Transverse colon (tissue), 4 donors: ENCODE results near the gene AGPAT4. TPM values are rescaled to one million over a fixed set of nuclear protein-coding genes. Genes with fewer than 3 reads are reported as not detected.

Source experiments
- DNase-seq: peaks from one replicate; pipeline ENCODE4 v3.0.0-alpha.2; 2019
- H3K27ac ChIP-seq, 4 donors: fragments of 200-600 bp; sonication (generic); 2 replicates each; pipeline ENCODE4 v1.5.1; 2016 to 2018; ENCODE audit warnings: inconsistent platforms in 4 of 4
- H3K27me3 ChIP-seq: fragments of 200-600 bp; sonication (generic); 2 replicates; pipeline ENCODE4 v1.5.1; 2017; ENCODE audit warnings: inconsistent platforms
- H3K36me3 ChIP-seq, 4 donors: fragments of 200-600 bp; sonication (generic); 2 replicates each; pipeline ENCODE4 v1.5.1; 2017 to 2019; ENCODE audit warnings: inconsistent platforms in 4 of 4
- H3K4me1 ChIP-seq, 4 donors: fragments of 200-600 bp; sonication (generic); 2 replicates each; pipeline ENCODE4 v1.5.1; 2017 to 2020; ENCODE audit warnings: inconsistent platforms in 4 of 4
- H3K4me3 ChIP-seq, 4 donors: fragments of 200-600 bp; sonication (generic); 1 replicate in 1 of 4; 2 replicates in 3 of 4; pipeline versions ENCODE4 v1.5.1 to v1.6.1; 2017 to 2019; ENCODE audit warnings: inconsistent platforms in 4 of 4
- H3K9me3 ChIP-seq, 2 donors: fragments of 200-600 bp; sonication (generic); 2 replicates each; pipeline ENCODE4 v1.5.1; 2017 to 2019; ENCODE audit warnings: inconsistent platforms in 2 of 2
- EP300 ChIP-seq: sonication (generic); formaldehyde crosslinking; IDR thresholded peaks from one replicate; pipeline ENCODE4 v1.6.1; 2017; ENCODE audit warnings: antibody characterized with exemption, low read depth
- POLR2A ChIP-seq: fragments of 450-650 bp; IDR thresholded peaks from one replicate; pipeline ENCODE4 v1.6.1; 2016; ENCODE audit warnings: antibody characterized with exemption, mild to moderate bottlenecking, moderate library complexity
- POLR2AphosphoS5 ChIP-seq, 3 donors: sonication (generic); formaldehyde crosslinking; IDR thresholded peaks; one replicate each; pipeline ENCODE4 v1.6.1; 2016; ENCODE audit warnings: antibody characterized with exemption in 3 of 3
- WGBS, 2 donors: methylation state at CpG; one replicate each; pipeline ENCODE4 v1.1.5; 2018; ENCODE audit warnings: low coverage in 1 of 2; 5-methylcytosine and 5-hydroxymethylcytosine counted together
- in situ Hi-C, 4 donors: fragments of 200-750 bp; cut with MboI; loops; one replicate each; pipeline versions ENCODE4 v1.15.0 to v1.15.1; 2017; ENCODE audit warnings: low sequenced_read_pairs in 3 of 4, low pct_ligation_motif_present in 1 of 4, low pct_unique_long_range_greater_than_20kb in 1 of 4
- intact Hi-C: fragments of 100-400 bp; cut with DNase I; formaldehyde crosslinking; loops from one replicate; pipeline ENCODE4 v1.15.1; 2023; ENCODE audit warnings: low total_unique reads
- total RNA-seq, 4 donors: library from RNA; depleted of rRNA; stranded (reverse); fragments of >200 nt; gene quantifications; one replicate each; pipeline ENCODE4 v1.1.0, GENCODE V29; 2016
- TF ChIP-seq, protein P1 (sequence below), 5 experiments: fragments of 200-600 bp in 3 of 5; fragments of 450-650 bp in 2 of 5; sonication (generic) in 3 of 5; IDR thresholded peaks; 1 replicate in 2 of 5; 2 replicates in 3 of 5; pipeline ENCODE4 v1.5.1; 2016 to 2017; ENCODE audit warnings: antibody characterized with exemption in 5 of 5, inconsistent platforms in 3 of 5, mild to moderate bottlenecking in 2 of 5, moderate library complexity in 1 of 5

AGPAT4 gene
- total RNA-seq, 4 donors from 2014 or later = 2.2 to 6.4 (median 4.4) TPM

GRCh38 chr6:161151660-161152526, 122.0 kb downstream of the AGPAT4 start:
- TF ChIP-seq, protein P1, sequence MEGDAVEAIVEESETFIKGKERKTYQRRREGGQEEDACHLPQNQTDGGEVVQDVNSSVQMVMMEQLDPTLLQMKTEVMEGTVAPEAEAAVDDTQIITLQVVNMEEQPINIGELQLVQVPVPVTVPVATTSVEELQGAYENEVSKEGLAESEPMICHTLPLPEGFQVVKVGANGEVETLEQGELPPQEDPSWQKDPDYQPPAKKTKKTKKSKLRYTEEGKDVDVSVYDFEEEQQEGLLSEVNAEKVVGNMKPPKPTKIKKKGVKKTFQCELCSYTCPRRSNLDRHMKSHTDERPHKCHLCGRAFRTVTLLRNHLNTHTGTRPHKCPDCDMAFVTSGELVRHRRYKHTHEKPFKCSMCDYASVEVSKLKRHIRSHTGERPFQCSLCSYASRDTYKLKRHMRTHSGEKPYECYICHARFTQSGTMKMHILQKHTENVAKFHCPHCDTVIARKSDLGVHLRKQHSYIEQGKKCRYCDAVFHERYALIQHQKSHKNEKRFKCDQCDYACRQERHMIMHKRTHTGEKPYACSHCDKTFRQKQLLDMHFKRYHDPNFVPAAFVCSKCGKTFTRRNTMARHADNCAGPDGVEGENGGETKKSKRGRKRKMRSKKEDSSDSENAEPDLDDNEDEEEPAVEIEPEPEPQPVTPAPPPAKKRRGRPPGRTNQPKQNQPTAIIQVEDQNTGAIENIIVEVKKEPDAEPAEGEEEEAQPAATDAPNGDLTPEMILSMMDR (IDR thresholded peaks at IDR 0.05) = no peak
- TF ChIP-seq POLR2A = no peak
- TF ChIP-seq POLR2AphosphoS5 (IDR thresholded peaks at IDR 0.05) = no peak
- TF ChIP-seq EP300 = no peak
- WGBS, 2 donors = 93 to 100% methylated on average over 1 to 19 of the region's 19 CpGs

GRCh38 chr6:161151059-161151645, 122.7 kb downstream of the AGPAT4 start:
- TF ChIP-seq EP300 (no peak), POLR2A (no peak), POLR2AphosphoS5 (IDR thresholded peaks at IDR 0.05) (no peak)
- TF ChIP-seq, protein P1 (IDR thresholded peaks at IDR 0.05) = no peak
- Histone ChIP-seq H3K4me3 (no peak overlapping the region), H3K27me3 (no peaks in the 10 kb centered on the region), H3K4me1 (no peaks in the 10 kb centered on the region), H3K27ac (no peak overlapping the region), H3K9me3 (no peaks in the 10 kb centered on the region), H3K36me3 (no peaks in the 10 kb centered on the region)
- 90 to 92% methylated on average over 10 to 18 of the region's 18 CpGs for WGBS, 2 donors
- in situ Hi-C loops (loop anchor here in 1 of 4 donors (25.0 kb wide), 1 partner anchor 211 kb away; no protein-coding TSS in a partner anchor), intact Hi-C loops (loop anchor here (10.0 kb wide), 1 partner anchor 214 kb away; no protein-coding TSS in a partner anchor)
- no peak for DNase-seq

More at GRCh38 chr6:161151660-161152526, 122.0 kb downstream of the AGPAT4 start:
- no peak for DNase-seq
- in situ Hi-C loops = loop anchor here in 1 of 4 donors (25.0 kb wide), 1 partner anchor 210 kb away; no protein-coding TSS in a partner anchor
- Histone ChIP-seq H3K36me3 (no peaks in the 10 kb centered on the region), H3K4me3 (no peak overlapping the region), H3K27me3 (no peaks in the 10 kb centered on the region), H3K27ac (no peak overlapping the region), H3K9me3 (no peaks in the 10 kb centered on the region), H3K4me1 (no peaks in the 10 kb centered on the region)
- intact Hi-C loops = loop anchor here (10.0 kb wide), 1 partner anchor 213 kb away; no protein-coding TSS in a partner anchor

- Histone ChIP-seq H3K4me3 (no peak overlapping the region), H3K27ac (no peak overlapping the region), H3K4me1 (no peaks in the 10 kb centered on the region), H3K9me3 (no peaks in the 10 kb centered on the region), H3K27me3 (no peaks in the 10 kb centered on the region), H3K36me3 (no peaks in the 10 kb centered on the region)
- intact Hi-C loops = loop anchor here (10.0 kb wide), 1 partner anchor 214 kb away; no protein-coding TSS in a partner anchor
- WGBS, 2 donors = 97% methylated on average over 8 of the region's 8 CpGs; no CpG with 5 or more reads in 1 of the 2 donors
- TF ChIP-seq POLR2A = no peak
- TF ChIP-seq, protein P1 (IDR thresholded peaks at IDR 0.05) = no peak
- TF ChIP-seq EP300 = no peak
- no peak for TF ChIP-seq POLR2AphosphoS5 (IDR thresholded peaks at IDR 0.05)
- in situ Hi-C loops = loop anchor here in 1 of 4 donors (25.0 kb wide), 1 partner anchor 212 kb away; no protein-coding TSS in a partner anchor
- no peak for DNase-seq
Measured at GRCh38 chr6:161150566-161150965, 123.3 kb downstream of the AGPAT4 start.

- no peak for DNase-seq
- in situ Hi-C loops (loop anchor here in 1 of 4 donors (25.0 kb wide), 1 partner anchor 212 kb away; no protein-coding TSS in a partner anchor), intact Hi-C loops (loop anchor here (10.0 kb wide), 1 partner anchor 215 kb away; no protein-coding TSS in a partner anchor)
- 81 to 85% methylated on average over 3 to 5 of the region's 5 CpGs for WGBS, 2 donors
- Histone ChIP-seq H3K27ac (no peak overlapping the region), H3K9me3 (no peaks in the 10 kb centered on the region), H3K27me3 (no peaks in the 10 kb centered on the region), H3K4me3 (no peak overlapping the region), H3K36me3 (no peaks in the 10 kb centered on the region), H3K4me1 (no peaks in the 10 kb centered on the region)
- TF ChIP-seq EP300 (no peak), POLR2A (no peak), POLR2AphosphoS5 (IDR thresholded peaks at IDR 0.05) (no peak)
- TF ChIP-seq, protein P1 (IDR thresholded peaks at IDR 0.05) = no peak
Measured at GRCh38 chr6:161150136-161150535, 123.7 kb downstream of the AGPAT4 start.
